HepG2 (cell line): ENCODE data around the gene EIF5A. TPM values are rescaled to one million over a fixed set of nuclear protein-coding genes. Genes with fewer than 3 reads are reported as not detected.
A peak's percentile ranks its signal among the peaks of the same experiment; 100 is the strongest.

Source experiments
- ATAC-seq: fragments of 200-7000 bp; cut with Tn5 transposase; 3 replicates; pipeline ENCODE4 v1.9.1; 2020; ENCODE audit warnings: mild to moderate bottlenecking, moderate library complexity
- BruUV-seq: library from RNA; stranded (reverse); fragments of 400-500 nt; replicated peaks from 2 replicates; lab custom pipeline; 2021; lab: Mats Ljungman, UMichigan
- CTCF ChIA-PET: fragments of 300-600 bp; formaldehyde crosslinking; extraction: SDS; loops from one replicate; lab custom pipeline; 2021; ENCODE audit warnings: low total read pairs, inconsistent platforms, low intra/inter-chr PET ratio; lab: Yijun Ruan, JAX
- POLR2A ChIA-PET: fragments of 350-600 bp; sonication (Branson Sonifier 250); formaldehyde crosslinking; loops from one replicate; lab custom pipeline; 2020; ENCODE audit warnings: antibody characterized with exemption, inconsistent platforms; lab: Yijun Ruan, JAX
- DNase-seq: peaks from one replicate; pipeline ENCODE4 v3.0.0-alpha.2; 2015; ENCODE audit warnings: low spot score
- FAIRE-seq: peaks from 3 replicates; lab custom pipeline; 2011; peaks lifted over from hg19 to GRCh38; lab: Jason Lieb, UNC
- H2AFZ ChIP-seq: one replicate; pipeline ENCODE4 v1.6.1; 2011; ENCODE audit warnings: low read length, inconsistent platforms
- H3K27ac ChIP-seq: fragments of 300-600 bp; 3 replicates; pipeline ENCODE4 v1.8.0; 2011; ENCODE audit warnings: mixed run types, mild to moderate bottlenecking, mixed read lengths, low read length, inconsistent platforms; ENCODE audit not compliant: insufficient read depth; ENCODE audit errors: extremely low read length
- H3K27me3 ChIP-seq, 2 experiments: fragments of 200-600 bp in 1 of 2; 2 replicates in 1 of 2; 3 replicates in 1 of 2; pipeline versions ENCODE4 v1.6.0 to v1.8.0; 2011; ENCODE audit warnings: low read length in 2 of 2, mild to moderate bottlenecking in 2 of 2, moderate library complexity in 2 of 2, inconsistent platforms in 1 of 2; ENCODE audit not compliant: insufficient read depth in 2 of 2, control insufficient read depth in 1 of 2
- H3K36me3 ChIP-seq, 2 experiments: fragments of 200-600 bp in 1 of 2; replicated peaks in 1 of 2; 2 replicates in 1 of 2; 3 replicates in 1 of 2; pipeline versions ENCODE4 v1.5.1 to v1.8.0; 2011; ENCODE audit warnings: low read length in 2 of 2, inconsistent platforms in 1 of 2; ENCODE audit not compliant: insufficient read depth in 2 of 2, control insufficient read depth in 1 of 2
- H3K4me1 ChIP-seq: 2 replicates; pipeline ENCODE4 v1.5.1; 2012; ENCODE audit warnings: low read length, inconsistent platforms; ENCODE audit not compliant: insufficient read depth
- H3K4me2 ChIP-seq: 2 replicates; pipeline ENCODE4 v1.6.0; 2011; ENCODE audit warnings: low read depth, low read length, inconsistent platforms
- H3K4me3 ChIP-seq, 3 experiments: fragments of 200-600 bp in 1 of 3; sonication (generic), shearing (Covaris generic) in 1 of 3; replicated peaks in 1 of 3; 2 replicates each; pipeline ENCODE4 v1.5.1; 2011 to 2016; ENCODE audit warnings: low read length in 3 of 3, inconsistent platforms in 2 of 3, low read depth in 2 of 3, mild to moderate bottlenecking in 2 of 3, control low read depth in 1 of 3, mixed read lengths in 1 of 3; ENCODE audit not compliant: insufficient read depth in 1 of 3
- H3K79me2 ChIP-seq: one replicate; pipeline ENCODE4 v1.6.1; 2011; ENCODE audit warnings: low read length, inconsistent platforms; ENCODE audit not compliant: insufficient read depth
- H3K9ac ChIP-seq: 2 replicates; pipeline ENCODE4 v1.6.0; 2011; ENCODE audit warnings: mild to moderate bottlenecking, low read depth, low read length, inconsistent platforms; ENCODE audit not compliant: insufficient read depth
- H3K9me3 ChIP-seq: 2 replicates; pipeline ENCODE4 v1.5.1; 2012; ENCODE audit warnings: mild to moderate bottlenecking, low read length
- H4K20me1 ChIP-seq: 2 replicates; pipeline ENCODE4 v1.6.0; 2011; ENCODE audit warnings: inconsistent platforms, mild to moderate bottlenecking, low read length, moderate library complexity; ENCODE audit not compliant: insufficient read depth
- AGO2 ChIP-seq: fragments of 200-400 bp; formaldehyde crosslinking; optimal IDR thresholded peaks from 2 replicates; pipeline ENCODE3; 2017; ENCODE audit warnings: mild to moderate bottlenecking, low read depth, low read length, moderate library complexity
- ARNTL ChIP-seq: sonication (generic); formaldehyde crosslinking; IDR thresholded peaks from 2 replicates; pipeline ENCODE4 v1.4.0; 2020; ENCODE audit warnings: mild to moderate bottlenecking, missing genetic modification reagents
- ZNF432 ChIP-seq: sonication (generic); formaldehyde crosslinking; IDR thresholded peaks from 2 replicates; pipeline ENCODE4 v1.5.0; 2020; ENCODE audit warnings: missing genetic modification reagents, mild to moderate bottlenecking, borderline replicate concordance
- WGBS: methylation state at CpG from one replicate; pipeline ENCODE4 v1.1.6; 2017; ENCODE audit warnings: low lambda C conversion rate; 5-methylcytosine and 5-hydroxymethylcytosine counted together
- in situ Hi-C: cut with HindIII; loops from 2 replicates; pipeline ENCODE4 v1.10.0; 2017; ENCODE audit warnings: low pct_unique_long_range_greater_than_20kb; ENCODE audit not compliant: extremely low pct_ligation_motif_present
- intact Hi-C: fragments of 100-400 bp; cut with micrococcal nuclease; formaldehyde crosslinking; loops from one replicate; pipeline ENCODE4 v1.10.0; 2022; ENCODE audit not compliant: unreplicated experiment
- polyA plus RNA-seq, 8 experiments: library from polyadenylated mRNA; depleted of rRNA in 3 of 8; stranded (reverse) in 7 of 8; unstranded in 1 of 8; fragments of >200 nt; fragmentation: Illumina TruSeq in 4 of 8; extraction: Trizol in 4 of 8; gene quantifications; 2 replicates each; pipeline versions ENCODE4 v1.2.1 to v1.2.3, GENCODE V29; 2011 to 2016; ENCODE audit warnings: low read depth in 4 of 8, missing spikeins in 1 of 8, mixed read lengths in 1 of 8; ENCODE audit not compliant: insufficient read depth in 1 of 8
- total RNA-seq, 5 experiments: library from RNA; depleted of rRNA; stranded (reverse); fragments of >200 nt; fragmentation: Illumina TruSeq; extraction: Trizol; gene quantifications; 2 replicates each; pipeline ENCODE4 v1.2.3, GENCODE V29; 2016; ENCODE audit warnings: low read depth in 1 of 5
- TF ChIP-seq, protein P1 (sequence below): sonication (generic); formaldehyde crosslinking; IDR thresholded peaks from 2 replicates; pipeline ENCODE4 v1.8.0; 2022; ENCODE audit warnings: missing genetic modification reagents, mild to moderate bottlenecking, borderline replicate concordance
- TF ChIP-seq, protein P2 (sequence below): sonication (generic); formaldehyde crosslinking; IDR thresholded peaks from 2 replicates; pipeline ENCODE4 v1.5.0; 2020; ENCODE audit warnings: missing genetic modification reagents
- TF ChIP-seq, protein P3 (sequence below): sonication (generic); formaldehyde crosslinking; IDR thresholded peaks from 2 replicates; pipeline ENCODE4 v1.5.0; 2020; ENCODE audit warnings: missing genetic modification reagents
- TF ChIP-seq, protein P4 (sequence below): sonication (generic); formaldehyde crosslinking; conservative IDR thresholded peaks from 2 replicates; pipeline ENCODE4 v1.8.1; 2023; ENCODE audit warnings: missing genetic modification reagents
- TF ChIP-seq, protein P5 (sequence below): sonication (generic); formaldehyde crosslinking; IDR thresholded peaks from 2 replicates; pipeline ENCODE4 v1.5.0; 2020; ENCODE audit warnings: missing genetic modification reagents
- TF ChIP-seq, protein P6 (sequence below): sonication (generic); formaldehyde crosslinking; IDR thresholded peaks from 2 replicates; pipeline ENCODE4 v1.4.0; 2020; ENCODE audit warnings: missing genetic modification reagents, borderline replicate concordance

The EIF5A gene
- total and polyA plus RNA-seq, 2 of the 13 experiments (the other 11 are each of a cell fraction or from before 2014, with no cell fraction given), result 319 to 337 TPM

DNA sequence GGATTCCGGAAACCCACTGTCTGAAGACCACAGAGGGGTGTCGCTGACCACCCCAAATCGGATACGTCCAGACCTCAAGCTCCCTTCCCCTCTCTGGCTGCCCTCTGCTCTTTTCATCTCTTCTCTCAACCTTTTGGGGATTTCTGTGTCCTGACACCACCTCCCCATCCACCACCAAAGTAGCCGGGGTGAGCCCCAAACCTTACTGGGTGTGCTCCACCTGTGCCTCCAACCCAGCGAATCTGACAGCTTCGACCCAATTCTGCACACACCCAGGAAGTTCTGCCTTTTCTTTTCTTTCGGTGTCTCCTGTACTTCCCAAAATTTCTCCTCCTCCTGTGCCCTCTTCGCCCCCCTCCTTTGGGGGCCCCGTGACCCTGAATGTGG is 45.1 kb downstream of the EIF5A start:
- peaks cover 13% of the 10 kb centered on the region; the same call in 1 of the 2 replicates for H4K20me1 ChIP-seq
- DNase-seq (no peak), FAIRE-seq (no peak), ATAC-seq (no peak)
- H2AFZ ChIP-seq, result no peak overlapping the region
- peak overlapping the region; percentile 64 to 88 (median 87) for H3K4me3 ChIP-seq
- CTCF ChIA-PET, result no interaction called here
- H3K79me2 ChIP-seq, result no peaks in the 10 kb centered on the region
- in situ Hi-C loops (no loop called here), intact Hi-C loops (loop anchor here (5.0 to 10.0 kb wide), 2 partner anchors 212 to 305 kb away; partner anchors contain the start of gene SENP3)
- H3K4me1 ChIP-seq, result peaks cover 51% of the 10 kb centered on the region
- POLR2A ChIA-PET, result interaction anchor here (1.6 to 7.0 kb wide), 2 partner anchors 23 to 51 kb away, joined by 4 to 44 read pairs; partner anchors contain the start of genes NEURL4 and TMEM256
- TF ChIP-seq, protein P1, sequence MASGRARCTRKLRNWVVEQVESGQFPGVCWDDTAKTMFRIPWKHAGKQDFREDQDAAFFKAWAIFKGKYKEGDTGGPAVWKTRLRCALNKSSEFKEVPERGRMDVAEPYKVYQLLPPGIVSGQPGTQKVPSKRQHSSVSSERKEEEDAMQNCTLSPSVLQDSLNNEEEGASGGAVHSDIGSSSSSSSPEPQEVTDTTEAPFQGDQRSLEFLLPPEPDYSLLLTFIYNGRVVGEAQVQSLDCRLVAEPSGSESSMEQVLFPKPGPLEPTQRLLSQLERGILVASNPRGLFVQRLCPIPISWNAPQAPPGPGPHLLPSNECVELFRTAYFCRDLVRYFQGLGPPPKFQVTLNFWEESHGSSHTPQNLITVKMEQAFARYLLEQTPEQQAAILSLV (CRISPR knock-in tag), result 0 out of 2 replicates have a peak, but pooled peaks have one; percentile 5
- TF ChIP-seq ARNTL (CRISPR knock-in tag) (0 out of 2 replicates have a peak, but pooled peaks have one; percentile 5), AGO2 (peak; percentile 3), ZNF432 (CRISPR knock-in tag) (no peak)
- TF ChIP-seq, protein P2, sequence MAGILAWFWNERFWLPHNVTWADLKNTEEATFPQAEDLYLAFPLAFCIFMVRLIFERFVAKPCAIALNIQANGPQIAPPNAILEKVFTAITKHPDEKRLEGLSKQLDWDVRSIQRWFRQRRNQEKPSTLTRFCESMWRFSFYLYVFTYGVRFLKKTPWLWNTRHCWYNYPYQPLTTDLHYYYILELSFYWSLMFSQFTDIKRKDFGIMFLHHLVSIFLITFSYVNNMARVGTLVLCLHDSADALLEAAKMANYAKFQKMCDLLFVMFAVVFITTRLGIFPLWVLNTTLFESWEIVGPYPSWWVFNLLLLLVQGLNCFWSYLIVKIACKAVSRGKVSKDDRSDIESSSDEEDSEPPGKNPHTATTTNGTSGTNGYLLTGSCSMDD, result no peak
- TF ChIP-seq, protein P3, sequence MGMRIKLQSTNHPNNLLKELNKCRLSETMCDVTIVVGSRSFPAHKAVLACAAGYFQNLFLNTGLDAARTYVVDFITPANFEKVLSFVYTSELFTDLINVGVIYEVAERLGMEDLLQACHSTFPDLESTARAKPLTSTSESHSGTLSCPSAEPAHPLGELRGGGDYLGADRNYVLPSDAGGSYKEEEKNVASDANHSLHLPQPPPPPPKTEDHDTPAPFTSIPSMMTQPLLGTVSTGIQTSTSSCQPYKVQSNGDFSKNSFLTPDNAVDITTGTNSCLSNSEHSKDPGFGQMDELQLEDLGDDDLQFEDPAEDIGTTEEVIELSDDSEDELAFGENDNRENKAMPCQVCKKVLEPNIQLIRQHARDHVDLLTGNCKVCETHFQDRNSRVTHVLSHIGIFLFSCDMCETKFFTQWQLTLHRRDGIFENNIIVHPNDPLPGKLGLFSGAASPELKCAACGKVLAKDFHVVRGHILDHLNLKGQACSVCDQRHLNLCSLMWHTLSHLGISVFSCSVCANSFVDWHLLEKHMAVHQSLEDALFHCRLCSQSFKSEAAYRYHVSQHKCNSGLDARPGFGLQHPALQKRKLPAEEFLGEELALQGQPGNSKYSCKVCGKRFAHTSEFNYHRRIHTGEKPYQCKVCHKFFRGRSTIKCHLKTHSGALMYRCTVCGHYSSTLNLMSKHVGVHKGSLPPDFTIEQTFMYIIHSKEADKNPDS, result 0 out of 2 replicates have a peak, but pooled peaks have one; percentile 10
- TF ChIP-seq, protein P4, sequence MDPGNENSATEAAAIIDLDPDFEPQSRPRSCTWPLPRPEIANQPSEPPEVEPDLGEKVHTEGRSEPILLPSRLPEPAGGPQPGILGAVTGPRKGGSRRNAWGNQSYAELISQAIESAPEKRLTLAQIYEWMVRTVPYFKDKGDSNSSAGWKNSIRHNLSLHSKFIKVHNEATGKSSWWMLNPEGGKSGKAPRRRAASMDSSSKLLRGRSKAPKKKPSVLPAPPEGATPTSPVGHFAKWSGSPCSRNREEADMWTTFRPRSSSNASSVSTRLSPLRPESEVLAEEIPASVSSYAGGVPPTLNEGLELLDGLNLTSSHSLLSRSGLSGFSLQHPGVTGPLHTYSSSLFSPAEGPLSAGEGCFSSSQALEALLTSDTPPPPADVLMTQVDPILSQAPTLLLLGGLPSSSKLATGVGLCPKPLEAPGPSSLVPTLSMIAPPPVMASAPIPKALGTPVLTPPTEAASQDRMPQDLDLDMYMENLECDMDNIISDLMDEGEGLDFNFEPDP, result 0 out of 2 replicates have a peak, but pooled peaks have one; percentile 15
- TF ChIP-seq, protein P5, sequence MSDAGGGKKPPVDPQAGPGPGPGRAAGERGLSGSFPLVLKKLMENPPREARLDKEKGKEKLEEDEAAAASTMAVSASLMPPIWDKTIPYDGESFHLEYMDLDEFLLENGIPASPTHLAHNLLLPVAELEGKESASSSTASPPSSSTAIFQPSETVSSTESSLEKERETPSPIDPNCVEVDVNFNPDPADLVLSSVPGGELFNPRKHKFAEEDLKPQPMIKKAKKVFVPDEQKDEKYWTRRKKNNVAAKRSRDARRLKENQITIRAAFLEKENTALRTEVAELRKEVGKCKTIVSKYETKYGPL, result no peak
- TF ChIP-seq, protein P6, sequence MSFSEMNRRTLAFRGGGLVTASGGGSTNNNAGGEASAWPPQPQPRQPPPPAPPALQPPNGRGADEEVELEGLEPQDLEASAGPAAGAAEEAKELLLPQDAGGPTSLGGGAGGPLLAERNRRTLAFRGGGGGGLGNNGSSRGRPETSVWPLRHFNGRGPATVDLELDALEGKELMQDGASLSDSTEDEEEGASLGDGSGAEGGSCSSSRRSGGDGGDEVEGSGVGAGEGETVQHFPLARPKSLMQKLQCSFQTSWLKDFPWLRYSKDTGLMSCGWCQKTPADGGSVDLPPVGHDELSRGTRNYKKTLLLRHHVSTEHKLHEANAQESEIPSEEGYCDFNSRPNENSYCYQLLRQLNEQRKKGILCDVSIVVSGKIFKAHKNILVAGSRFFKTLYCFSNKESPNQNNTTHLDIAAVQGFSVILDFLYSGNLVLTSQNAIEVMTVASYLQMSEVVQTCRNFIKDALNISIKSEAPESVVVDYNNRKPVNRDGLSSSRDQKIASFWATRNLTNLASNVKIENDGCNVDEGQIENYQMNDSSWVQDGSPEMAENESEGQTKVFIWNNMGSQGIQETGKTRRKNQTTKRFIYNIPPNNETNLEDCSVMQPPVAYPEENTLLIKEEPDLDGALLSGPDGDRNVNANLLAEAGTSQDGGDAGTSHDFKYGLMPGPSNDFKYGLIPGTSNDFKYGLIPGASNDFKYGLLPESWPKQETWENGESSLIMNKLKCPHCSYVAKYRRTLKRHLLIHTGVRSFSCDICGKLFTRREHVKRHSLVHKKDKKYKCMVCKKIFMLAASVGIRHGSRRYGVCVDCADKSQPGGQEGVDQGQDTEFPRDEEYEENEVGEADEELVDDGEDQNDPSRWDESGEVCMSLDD (CRISPR knock-in tag), result peak; percentile 66; the same call in 1 of the 2 replicates
- H3K27ac ChIP-seq, result peak overlapping the region; percentile 95
- H3K4me2 ChIP-seq, result peak overlapping the region; percentile 90
- H3K27me3 ChIP-seq, result peaks cover 0 to 5% of the 10 kb centered on the region in 2 experiments; a peak in 2 of 5 replicates
- TSS peak; percentile 56 for BruUV-seq
- no peaks in the 10 kb centered on the region for H3K36me3 ChIP-seq
- 19% methylated on average over 10 of the region's 10 CpGs for WGBS
- H3K9me3 ChIP-seq, result no peaks in the 10 kb centered on the region
- peak overlapping the region; percentile 95 for H3K9ac ChIP-seq
